ENCODE data around the gene ROBO3.

ROBO3 gene

GRCh38 chr11:124892750-124893454 lies 27.7 kb downstream of the ROBO3 start:
- DNase-seq (ENCODE audit: low read depth, low spot score), result no peak
- ChIA-PET CTCF (interaction anchor here (0.9 to 3.7 kb wide), 2 partner anchors 17 to 25 kb away, joined by 3 to 26 read pairs; no protein-coding TSS in a partner anchor), POLR2A (no interaction called here)
- no peak overlapping the region for H3K4me3 ChIP-seq (ENCODE audit: low read depth, low read length)
- TF ChIP-seq, protein P1, sequence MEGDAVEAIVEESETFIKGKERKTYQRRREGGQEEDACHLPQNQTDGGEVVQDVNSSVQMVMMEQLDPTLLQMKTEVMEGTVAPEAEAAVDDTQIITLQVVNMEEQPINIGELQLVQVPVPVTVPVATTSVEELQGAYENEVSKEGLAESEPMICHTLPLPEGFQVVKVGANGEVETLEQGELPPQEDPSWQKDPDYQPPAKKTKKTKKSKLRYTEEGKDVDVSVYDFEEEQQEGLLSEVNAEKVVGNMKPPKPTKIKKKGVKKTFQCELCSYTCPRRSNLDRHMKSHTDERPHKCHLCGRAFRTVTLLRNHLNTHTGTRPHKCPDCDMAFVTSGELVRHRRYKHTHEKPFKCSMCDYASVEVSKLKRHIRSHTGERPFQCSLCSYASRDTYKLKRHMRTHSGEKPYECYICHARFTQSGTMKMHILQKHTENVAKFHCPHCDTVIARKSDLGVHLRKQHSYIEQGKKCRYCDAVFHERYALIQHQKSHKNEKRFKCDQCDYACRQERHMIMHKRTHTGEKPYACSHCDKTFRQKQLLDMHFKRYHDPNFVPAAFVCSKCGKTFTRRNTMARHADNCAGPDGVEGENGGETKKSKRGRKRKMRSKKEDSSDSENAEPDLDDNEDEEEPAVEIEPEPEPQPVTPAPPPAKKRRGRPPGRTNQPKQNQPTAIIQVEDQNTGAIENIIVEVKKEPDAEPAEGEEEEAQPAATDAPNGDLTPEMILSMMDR (IDR thresholded peaks at IDR 0.05; ENCODE audit: insufficient read depth, low read length, missing control alignments), result no peak

DNA sequence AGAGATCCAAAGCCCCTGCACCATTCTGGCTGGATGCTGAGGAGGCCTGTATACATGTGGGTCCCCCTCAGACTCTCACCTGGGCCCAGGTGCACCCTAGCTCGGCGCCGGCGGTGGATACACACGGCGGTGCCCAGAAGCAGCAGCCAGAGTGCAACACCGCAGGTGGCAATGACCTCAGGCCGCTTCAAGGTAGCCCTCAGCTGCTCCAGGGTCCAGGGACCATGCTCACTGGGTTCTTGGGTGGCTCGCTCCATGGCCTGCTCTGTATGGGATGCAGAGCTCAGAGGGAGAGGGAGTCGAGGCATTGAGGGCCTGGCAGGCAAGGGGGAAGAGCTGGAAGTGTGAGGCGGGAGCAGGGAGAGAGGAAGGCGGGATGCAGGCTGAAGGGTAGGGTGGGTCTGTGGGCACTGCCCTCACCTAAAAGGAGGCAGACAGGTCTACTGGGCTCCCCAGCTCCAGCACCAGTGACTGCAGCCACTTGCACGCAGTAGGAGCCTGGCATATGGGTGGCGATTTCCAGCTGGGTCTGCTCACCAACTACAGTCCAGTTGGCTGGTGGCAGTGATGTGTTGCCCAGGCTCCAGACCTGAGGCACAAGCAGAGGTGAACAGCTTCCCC lies 28.7 kb downstream of the ROBO3 start:
- ChIA-PET POLR2A (no interaction called here), CTCF (interaction anchor here (8.6 kb wide), 1 partner anchor 17 kb away, joined by 78 read pairs; no protein-coding TSS in a partner anchor)
- TF ChIP-seq, protein P1 (IDR thresholded peaks at IDR 0.05; ENCODE audit: insufficient read depth, low read length, missing control alignments), result no peak
- H3K4me3 ChIP-seq (ENCODE audit: low read depth, low read length), result no peak overlapping the region
- no peak for DNase-seq (ENCODE audit: low read depth, low spot score)

GRCh38 chr11:124894606-124895430 lies 29.6 kb downstream of the ROBO3 start:
- POLR2A ChIA-PET, result no interaction called here
- no peak overlapping the region for H3K4me3 ChIP-seq (ENCODE audit: low read depth, low read length)
- TF ChIP-seq, protein P1 (IDR thresholded peaks at IDR 0.05; ENCODE audit: insufficient read depth, low read length, missing control alignments), result no peak
- DNase-seq (ENCODE audit: low read depth, low spot score), result no peak
- CTCF ChIA-PET, result interaction anchor here (0.8 to 8.6 kb wide), 3 partner anchors 18 to 248 kb away, joined by 3 to 78 read pairs (median 3); no protein-coding TSS in a partner anchor

DNA sequence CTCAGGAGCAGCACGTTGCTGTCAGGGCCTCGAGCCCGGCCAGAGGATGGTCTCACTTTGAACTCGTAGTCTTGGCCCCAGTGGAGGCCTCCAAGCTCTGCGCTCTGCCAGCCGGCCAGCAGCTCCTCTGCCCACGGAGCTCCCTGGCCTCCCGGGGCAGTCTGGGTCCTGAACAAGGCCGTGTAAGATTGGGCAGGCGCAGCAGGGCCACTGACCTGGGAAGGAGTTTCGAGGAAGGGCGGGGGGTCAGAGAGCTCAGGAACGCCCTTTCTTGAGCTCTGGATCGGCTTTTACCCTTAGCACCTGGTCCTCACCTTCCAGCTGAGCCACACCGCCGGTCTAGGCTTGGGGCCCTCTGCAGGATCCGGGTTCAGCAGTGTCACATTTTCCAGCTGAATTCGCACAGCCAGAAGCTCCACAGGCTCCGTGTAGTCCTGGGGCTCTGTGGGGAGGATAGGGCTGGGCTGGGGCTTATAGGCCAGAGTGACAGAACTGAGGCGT lies 30.3 kb downstream of the ROBO3 start:
- ChIA-PET POLR2A (no interaction called here), CTCF (interaction anchor here (0.8 to 8.6 kb wide), 3 partner anchors 19 to 247 kb away, joined by 3 to 78 read pairs (median 3); no protein-coding TSS in a partner anchor)
- TF ChIP-seq, protein P1 (IDR thresholded peaks at IDR 0.05; ENCODE audit: insufficient read depth, low read length, missing control alignments), result no peak
- no peak for DNase-seq (ENCODE audit: low read depth, low spot score)
- no peak overlapping the region for H3K4me3 ChIP-seq (ENCODE audit: low read depth, low read length)

GRCh38 chr11:124896071-124896750 lies 31.0 kb downstream of the ROBO3 start:
- no peak overlapping the region for H3K4me3 ChIP-seq (ENCODE audit: low read depth, low read length)
- ChIA-PET POLR2A (interaction anchor here (1.2 kb wide), 1 partner anchor 15 kb away, joined by 3 read pairs; no protein-coding TSS in a partner anchor), CTCF (interaction anchor here (1.0 to 8.6 kb wide), 4 partner anchors 8 to 30 kb away, joined by 3 to 78 read pairs (median 9); partner anchors contain the start of gene ROBO3)
- TF ChIP-seq, protein P1 (IDR thresholded peaks at IDR 0.05; ENCODE audit: insufficient read depth, low read length, missing control alignments), result no peak
- DNase-seq (ENCODE audit: low read depth, low spot score), result no peak

Measured in AG04449 (cell line).